CMK (cell line): ENCODE measurements around the gene ASB7.
"Not testable (repeated sequence)": the region's sequence is repeated elsewhere in the genome, so short reads cannot be mapped to it uniquely, and the experiment has no call there.

Experiments used
- DNase-seq: peaks from one replicate; pipeline ENCODE4 v3.0.0-alpha.2; 2010; ENCODE audit warnings: low read depth

Gene ASB7

DNA sequence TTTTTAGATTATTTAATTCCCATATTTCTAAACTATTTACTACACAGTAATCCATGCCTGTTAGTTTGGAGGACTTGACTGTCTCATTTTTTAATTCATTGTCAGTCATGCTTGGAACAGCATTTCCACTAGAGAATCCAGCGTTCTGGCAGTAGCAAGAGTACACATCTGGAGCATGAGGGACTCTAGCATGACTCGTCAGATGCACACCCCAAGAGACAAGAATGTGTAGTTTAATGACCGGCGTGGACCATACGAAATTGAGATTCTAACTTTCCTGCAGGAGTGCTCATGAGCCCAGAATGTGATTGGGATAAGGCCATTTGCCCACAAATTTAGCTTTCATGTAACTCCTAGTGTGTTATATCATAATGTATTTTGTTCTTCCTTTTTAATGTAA lies 48.9 kb downstream of the ASB7 start:
- DNase-seq: no peak

DNA sequence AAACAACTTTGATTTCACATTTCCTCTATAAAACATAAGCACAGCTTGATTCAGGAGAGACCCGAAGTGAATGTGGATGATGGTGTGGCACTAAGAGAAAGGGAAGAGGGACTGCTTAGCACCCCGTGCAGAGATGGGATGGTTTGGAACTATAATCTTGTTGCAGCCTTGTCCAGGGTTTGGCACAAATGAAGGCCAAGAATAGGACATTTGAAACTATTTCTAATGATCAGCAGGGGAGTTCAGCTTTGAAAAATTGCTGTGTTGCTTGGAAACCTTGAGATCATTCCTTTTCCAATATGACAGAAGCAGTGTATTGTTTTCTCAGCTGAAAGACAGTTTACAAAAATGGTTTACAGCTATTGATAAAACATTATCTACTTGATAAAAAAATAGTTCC lies 49.7 kb downstream of the ASB7 start:
- DNase-seq: no peak

DNA sequence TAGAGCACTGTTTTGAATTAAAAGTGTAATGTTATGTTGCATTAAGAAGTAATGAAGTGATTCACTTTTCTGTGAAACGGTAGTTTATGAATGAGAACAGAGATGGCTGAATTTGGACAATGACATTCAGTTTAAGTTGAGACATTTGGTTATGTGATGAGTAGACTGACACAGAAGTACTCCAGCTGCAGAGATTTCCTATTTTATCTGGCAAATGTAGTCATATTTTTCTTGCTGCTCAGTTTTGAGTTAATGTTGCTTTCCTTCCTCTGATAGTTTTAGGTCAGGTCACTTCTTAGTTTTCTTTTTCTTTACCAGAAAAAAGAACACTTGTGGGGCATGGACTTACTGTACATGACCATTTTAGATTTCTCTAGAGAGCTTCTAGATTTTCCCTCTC lies 51.2 kb downstream of the ASB7 start:
- DNase-seq: no peak

DNA sequence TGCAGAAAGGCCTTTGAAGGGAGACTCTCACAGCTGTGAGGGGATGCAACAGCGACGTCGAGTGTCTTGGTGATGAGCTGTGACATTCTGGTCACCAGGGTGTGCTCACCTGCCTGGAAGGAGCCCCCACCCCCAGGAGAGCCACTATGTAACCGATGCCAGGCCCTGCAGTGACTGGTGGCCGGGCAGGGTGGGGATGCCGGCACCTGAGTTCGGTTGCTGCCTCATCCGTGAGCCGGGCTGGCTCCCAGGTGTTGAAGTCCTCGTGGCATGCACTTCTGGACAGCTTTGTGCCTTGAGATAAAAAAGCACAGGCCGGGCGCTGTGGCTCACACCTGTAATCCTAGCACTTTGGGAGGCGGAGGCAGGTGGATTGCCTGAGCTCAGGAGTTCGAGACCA lies 56.5 kb downstream of the ASB7 start:
- no peak for DNase-seq

DNA sequence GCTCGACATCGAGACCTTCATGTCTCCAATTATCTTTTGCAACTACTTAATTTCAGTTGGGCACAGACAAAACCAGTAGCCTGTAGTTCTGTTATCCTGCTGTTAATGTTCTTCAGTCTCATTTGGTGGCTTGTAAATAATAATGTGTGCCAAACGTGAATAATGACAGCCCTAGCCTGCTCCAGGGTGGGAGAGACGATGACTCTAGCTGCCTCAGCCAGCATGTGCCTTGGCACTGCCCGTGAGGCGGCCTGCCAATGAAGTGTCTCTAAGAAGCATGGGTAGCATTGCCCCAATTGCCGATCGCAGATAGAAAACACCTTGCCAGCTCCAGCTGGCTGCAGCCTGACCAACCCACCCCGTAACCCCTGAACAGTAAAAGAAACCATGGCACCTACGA lies 58.8 kb downstream of the ASB7 start:
- no peak for DNase-seq

DNA sequence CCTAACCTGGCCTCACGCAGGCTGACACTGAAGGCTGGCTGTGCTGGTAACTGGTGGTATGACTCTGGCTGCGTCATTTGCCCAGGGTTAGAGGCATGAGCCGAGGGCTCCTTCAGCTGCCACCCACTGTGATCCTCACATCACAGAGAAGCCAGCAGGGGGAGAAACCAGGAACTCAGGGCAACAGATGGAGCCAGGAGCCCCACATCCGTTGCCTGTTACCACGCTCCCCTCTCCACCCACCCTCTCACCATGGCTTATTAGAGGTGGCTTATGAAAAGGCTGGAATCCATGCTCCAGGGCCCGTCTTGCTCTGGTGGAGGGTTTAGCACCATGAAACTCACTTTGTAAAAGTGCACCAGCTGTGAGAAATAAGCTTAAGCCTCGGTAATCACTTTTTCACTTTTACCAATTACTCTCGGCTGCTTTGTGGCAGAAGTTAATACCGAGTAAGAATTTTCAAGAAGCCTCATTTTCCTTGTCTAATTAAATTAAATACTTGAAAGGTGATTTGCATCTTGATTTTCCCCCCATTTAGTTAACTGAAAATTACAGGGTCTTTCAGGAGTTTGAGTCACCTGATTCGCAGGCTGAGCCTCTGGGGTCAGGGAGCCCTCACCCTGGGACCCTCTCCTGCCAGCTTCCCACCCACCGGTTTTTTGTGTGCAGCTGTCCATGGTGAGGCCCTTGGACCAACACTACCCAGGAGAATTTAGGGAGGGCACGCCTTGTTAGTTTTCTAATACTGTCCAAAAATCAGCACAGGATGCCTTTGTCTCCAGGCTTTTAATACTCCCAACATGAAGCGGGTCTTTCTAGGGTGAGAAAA lies 60.9 kb downstream of the ASB7 start:
- DNase-seq: no peak

DNA sequence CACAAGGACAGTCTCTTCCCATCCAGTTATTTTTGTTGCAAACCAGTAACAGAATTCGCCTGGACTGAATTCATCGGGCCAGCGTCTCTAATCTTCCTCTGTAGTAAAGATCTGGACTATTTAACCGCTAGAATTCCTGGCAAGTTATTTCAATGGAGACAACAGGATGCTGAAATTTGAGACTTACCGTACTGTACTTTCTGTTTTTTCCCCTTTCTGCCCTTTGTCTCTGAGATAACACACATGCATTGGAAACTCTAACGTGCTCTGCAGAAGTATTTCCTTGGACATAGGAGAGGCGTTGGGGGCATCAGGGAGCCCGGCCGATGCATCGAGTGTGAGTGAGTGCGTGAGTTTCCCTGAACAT lies 61.5 kb downstream of the ASB7 start:
- no peak for DNase-seq

DNA sequence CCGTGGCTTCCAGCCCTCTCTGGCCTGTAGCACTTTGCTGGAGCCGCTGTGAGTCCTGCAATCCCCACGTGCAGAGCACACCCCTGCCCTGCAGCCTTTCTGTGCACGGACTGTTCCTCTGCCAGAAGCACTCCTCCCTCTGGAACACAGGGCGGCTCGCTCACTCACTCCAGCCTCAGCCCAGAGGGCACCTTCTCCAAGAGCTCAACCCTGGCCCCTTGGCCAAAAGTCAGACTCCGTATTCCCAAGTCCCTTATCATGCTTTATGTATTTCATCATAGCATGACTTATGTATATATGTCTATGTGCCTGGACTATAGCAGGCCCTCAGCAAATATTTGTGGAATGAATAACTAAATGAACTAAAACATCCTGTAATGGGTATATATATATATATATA lies 63.2 kb downstream of the ASB7 start:
- no peak for DNase-seq

DNA sequence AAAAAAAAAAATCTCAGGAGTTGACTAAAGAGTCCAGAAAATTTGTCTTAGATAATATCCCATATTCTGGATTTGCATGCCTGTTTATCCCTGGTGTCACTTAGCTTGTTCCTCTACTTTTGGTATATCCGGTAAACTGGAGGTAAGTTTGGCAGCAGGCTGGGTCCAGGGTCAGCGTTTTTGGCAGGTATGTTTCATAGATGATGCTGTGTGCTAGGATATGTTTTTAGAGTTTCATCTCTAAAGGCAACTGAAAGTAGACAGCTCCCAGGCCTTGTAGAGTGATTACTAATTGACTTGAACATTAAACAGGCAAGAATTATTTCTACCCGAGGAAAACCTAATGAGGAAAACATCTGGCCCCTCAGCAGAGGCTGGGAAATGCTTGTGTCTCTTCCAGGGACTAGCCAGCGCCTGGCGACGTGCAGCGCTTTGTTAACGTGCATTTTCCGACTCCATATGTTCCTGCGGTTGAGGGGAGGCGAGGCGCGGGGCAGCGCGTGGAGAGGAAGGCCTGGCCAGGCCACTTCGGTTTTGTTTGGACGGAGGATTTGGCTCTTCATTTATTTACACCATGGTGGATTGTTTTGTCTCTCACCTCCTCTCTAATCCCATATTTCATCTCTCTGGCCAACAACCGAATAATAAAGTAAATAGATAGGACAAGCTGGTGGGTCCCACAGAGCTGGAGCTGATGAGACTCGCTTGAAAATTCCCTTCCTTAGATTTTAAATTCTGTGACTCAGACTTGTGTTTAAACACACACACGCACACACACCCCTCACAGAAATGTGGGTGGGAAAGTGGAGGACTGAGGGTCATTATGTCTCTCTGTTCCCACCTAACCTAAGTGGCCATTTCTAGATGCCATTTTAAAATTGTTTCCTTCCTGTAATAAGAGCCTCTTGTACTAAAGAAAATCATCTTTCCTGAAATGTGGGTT lies 65.3 kb downstream of the ASB7 start:
- DNase-seq: no peak

DNA sequence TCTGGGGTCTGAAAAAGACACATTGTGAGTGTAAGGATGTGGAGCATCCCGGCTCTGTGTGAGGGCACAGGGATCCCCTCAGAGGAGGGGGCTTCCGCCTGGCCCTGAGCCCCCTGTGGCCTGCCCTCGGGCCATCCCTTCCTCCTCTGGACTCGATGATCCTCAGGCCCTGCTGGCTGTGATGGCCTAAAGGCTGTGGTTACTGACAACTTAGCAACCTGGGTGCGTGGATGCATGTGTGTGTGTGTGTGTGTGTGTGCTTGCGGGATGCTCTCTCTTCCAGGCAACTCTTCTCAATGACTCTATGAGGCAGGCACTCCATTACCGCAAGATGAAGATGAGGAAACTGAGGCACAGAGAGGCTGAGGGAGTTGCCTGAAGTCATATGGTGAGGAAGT lies 66.0 kb downstream of the ASB7 start:
- DNase-seq: no peak

DNA sequence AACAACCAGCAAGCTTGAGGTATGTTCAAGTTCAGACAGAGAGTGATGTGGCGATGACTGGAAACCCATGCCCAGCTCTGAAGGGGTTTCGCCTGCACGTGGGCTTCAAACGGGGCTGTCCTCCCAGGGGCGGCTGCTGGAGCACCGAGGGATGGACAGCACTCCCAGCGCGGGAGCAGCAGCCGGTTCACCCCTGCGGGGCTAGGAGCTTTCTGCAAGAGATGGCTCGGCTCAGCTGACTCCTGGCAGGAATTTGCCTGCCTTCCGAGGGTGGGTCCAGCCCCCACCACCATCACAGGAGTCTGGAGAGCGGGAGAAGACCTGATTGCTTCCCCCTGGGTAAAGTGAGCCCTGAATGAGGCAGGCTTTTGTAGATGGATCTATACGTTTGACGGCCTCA lies 66.9 kb downstream of the ASB7 start:
- no peak for DNase-seq

DNA sequence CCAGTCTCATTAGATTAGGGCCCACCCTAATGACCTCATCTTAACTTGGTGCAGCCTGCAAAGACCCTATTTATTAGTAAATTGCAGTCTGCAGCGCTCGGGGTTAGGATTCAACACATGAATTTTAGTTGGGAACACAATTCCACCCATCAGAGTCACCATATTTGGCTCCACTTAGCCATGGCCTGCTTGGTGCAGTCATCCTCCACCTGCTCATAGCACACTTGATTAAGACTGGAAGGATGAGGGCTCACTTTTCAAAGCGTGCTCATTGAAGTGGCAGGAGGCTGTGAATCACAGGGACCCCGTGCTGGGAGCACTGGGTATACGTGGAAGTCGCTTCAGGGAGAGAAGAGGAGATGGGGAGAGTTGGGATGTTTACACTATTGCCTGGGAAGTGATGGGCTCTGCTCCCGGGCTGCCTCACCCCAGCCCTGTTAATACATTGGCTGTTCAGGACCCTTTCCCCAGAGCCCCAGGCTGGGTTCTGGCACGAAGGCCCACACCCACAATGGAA lies 68.2 kb downstream of the ASB7 start:
- no peak for DNase-seq

DNA sequence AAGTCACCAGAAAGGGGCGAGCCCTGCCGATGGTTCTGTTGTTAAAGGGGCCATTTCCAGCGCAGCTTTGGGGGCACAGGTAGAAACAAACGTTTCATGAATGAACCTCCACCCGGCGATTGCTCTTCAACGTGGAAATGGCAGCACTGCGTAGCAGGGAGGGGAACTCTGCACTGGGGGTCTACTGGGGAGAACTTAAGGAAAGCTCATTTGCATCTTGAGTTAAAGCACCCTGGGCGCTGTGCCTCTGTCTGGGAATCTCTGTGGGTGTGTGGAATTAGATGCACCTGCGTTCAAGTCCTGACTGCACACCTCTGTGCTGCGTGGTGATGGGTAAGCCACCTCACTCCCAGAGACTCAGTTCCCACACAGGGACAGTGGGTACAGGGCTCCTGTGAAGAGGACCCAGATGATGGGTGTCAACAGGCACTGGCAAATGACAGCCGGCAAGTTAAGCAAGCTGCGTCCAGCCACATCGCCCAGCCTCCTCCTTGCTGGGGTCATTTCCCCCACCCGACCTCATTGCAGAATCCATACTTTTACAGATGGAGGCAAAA lies 68.8 kb downstream of the ASB7 start:
- DNase-seq: no peak

DNA sequence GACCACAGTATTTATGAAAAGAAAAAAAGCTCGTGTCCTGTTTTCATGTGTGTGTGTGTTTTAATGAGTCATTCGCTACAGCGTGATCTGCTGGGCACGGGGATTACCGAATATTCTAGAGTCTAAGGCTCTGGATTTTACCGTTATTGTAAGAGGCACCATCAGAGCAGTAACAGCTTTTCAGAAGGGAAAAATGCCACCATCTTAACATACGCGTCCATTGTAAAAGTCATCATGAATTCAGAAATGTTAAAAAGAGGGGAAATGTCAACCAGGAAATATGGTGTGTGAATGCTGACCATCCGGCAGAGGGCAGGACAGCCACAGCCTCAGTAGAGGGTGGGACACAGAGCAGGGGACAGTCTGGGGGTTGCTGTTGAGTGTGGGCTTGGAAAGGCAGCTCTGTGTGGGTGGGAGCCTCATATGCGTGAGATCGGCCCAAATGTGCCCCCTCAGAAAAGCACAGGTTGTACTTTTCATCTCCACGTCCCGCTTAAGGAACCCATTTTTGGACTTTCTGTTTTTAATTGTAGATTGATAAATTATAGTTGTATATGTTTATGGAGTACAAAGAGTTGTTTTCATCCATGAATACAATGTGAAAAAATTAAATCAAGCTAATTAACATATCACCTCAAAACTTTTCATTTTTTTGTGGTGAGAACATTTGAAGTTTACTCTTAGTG lies 69.6 kb downstream of the ASB7 start:
- no peak for DNase-seq

DNA sequence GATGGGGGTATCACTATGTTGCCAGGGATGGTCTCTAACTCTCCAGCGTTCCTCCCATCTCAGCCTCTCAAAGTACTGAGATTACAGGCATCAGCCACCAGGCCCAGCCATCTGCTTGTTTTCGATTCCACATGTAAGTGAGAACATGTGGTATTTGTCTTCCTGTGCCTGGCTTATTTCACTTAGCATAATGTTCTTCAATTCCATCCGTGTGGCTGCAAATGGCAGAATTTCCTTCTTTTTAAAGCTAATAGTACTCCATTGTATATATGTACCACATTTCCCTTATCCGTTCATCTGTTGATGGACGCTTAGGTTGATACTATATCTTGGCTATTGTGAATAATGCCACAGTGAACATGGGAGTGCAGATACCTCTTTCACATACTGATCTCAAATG lies 70.6 kb downstream of the ASB7 start:
- no peak for DNase-seq

DNA sequence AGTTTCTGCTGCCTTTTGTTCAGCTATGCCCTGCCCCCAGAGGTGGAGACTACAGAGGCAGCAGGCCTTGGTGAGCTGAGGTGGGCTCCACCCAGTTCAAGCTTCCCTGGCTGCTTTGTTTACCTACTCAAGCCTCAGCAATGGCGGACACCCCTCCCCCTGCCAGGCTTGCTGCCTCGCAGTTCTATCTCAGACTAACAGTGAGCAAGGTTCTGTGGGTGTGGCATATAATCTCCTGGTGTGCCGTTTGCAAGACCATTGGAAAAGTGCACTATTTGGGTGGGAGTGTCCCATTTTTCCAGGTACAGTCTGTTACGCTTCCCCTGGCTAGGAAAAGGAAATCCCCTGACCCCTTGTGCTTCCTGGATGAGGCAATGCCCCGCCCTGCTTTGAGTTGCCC lies 76.8 kb downstream of the ASB7 start:
- DNase-seq: not testable (repeated sequence)

DNA sequence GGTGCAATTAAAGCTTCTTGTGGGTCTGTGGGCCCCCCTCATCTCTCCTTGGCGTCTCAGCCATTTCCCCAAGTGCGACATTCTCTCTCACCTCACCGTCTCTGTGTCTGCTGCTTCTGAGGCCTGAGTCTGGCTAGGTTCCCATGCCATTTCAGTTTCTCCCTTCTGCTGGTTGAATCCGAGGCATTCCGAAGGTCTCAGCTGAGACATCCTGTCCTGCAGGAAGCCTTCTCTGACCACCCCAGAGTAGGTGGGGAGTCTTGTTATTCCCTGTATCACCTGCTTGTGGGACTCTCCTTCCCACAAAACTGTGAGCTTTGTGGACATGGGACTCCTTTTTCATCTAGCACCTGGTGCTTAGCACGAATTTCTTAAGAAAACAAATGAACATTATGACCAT lies 78.3 kb downstream of the ASB7 start:
- no peak for DNase-seq

DNA sequence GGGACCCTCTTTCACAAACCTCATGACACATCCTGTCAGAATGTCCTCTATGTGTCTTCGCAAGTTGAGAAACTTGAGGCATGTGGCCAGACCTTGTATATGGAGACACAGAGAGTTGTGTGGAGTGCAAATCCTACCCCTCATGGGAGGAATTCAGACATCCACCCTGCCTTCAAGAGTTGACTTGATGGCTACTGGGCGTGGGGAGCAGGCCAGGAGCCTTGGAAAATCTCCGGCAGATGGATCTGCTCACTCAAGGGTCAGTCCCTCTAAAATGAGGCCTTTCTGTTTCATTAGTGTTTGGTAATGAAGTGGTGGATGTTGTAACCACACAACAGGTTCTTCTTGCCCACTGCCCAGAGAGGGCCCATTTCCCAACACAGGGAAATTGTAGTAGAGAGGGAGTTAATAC lies 79.0 kb downstream of the ASB7 start:
- no peak for DNase-seq

DNA sequence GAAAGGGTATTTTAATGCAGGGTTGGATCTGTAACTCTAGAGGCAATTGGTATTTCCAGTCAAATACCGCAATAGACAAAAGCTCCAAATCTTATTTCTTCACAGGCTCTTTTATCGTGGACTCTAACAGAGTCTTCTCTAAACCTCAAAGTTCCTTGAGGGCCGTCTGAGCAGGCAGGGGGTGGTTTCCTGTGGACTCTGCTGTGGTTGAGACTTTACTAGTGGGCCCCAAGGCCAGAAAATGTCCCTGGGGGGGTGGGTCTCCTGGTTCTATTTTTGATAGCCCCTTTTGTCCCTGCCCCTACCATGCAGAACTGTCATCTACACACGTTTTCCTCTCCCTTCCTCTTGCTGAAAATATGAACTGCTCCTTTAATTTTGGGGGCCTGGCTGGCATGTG lies 80.1 kb downstream of the ASB7 start:
- DNase-seq: no peak

DNA sequence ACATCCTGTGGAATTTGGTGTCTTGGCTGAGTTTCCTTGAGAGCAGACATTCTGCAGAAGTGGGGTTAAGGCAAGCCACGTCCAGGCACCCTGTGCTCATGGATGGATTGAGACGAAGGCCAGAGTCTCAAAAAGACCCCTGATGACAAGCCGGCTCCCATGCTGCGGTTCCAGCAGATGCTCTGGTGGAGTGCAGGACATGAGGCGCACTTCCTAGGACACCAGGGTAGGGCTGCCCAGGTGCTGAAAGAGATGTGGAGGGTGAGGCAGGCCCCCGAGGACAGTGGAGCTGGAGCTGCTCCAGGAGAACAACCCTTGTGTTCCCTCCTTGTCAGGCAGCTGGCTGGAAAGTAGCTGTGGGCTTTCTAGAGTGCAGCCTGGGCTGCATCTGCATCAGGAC lies 81.0 kb downstream of the ASB7 start:
- DNase-seq: no peak

DNA sequence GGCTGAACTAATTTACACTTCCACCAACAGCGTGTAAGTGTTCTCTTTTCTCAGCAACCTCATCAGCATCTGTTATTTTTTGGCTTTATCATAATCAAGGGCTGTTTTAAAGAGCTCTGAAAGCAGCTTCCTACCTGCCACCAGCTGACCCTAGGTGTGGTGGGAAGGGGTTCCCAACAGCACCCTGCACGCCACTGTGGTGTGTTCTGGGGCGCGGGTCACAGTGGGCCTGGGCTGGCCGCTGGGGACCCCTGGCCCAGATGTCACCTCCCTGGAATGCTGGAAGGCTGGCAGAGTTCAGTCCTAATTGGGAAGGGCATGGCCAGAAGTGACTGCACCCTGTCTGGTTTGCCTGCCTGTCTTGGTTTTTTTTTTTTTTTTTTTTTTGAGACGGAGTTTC lies 82.2 kb downstream of the ASB7 start:
- no peak for DNase-seq

DNA sequence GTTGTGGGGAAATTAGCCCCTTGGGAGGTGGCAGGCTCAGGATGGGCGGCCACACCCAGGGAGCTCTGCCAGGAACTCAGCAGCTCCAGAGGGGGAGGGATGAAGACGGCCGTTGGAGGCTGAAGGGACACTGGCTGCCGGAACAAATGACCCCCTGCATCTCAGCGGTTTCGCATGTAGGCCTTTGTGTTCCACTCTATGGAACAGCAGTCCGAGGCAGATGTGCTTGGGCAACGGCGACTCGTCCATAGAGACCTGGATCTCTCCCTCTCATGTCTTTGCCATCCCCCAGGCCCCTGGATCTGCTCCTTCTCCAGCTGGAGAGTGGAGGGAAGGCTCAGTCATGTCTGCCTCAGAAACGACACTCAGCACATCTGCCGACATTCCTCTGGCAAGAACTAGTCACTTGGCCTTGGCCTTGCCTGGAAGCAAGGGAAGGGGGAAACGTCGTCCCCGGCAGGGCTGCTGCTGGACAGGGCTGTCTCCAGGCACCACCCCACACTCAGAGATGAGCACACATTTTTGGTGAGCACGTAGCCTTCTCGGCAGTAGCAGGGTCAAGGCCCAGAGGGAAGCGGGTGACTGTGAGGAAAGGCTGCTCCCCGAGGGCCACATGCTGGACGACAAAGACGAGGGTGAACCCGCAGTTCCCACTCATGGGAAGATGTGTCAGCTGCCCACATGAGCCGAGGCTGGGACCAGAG lies 83.8 kb downstream of the ASB7 start:
- DNase-seq: no peak
